HG03095 (cell line): ENCODE measurements around the gene TREX2.

Experiments used
- ATAC-seq: cut with Tn5 transposase; IDR thresholded peaks from one replicate; pipeline ENCODE4 v1.9.1; 2021; ENCODE audit warnings: moderate library complexity; ENCODE audit not compliant: unreplicated experiment

TREX2 gene

GRCh38 chrX:153457136-153457825 lies 11.4 kb upstream of the TREX2 start:
- no peak for ATAC-seq

DNA sequence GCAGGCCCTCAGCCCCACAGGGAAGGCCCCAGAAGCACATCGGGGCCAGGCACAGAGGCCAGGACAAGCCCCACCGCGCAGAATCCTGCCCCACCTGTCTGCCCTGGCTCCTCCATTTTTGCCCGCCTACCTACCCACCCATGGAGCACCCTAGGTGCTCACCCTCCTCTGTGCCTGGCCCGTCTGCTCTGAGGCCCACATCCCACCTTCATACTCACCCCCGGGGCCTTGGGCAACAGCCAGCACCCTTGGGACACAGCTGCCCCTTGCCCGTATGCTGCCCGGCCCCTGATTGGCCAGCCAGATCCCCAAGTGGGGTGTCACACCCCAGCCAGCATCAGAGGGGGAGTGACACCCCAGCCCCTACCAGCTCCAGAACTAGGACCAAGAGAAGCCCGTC lies 10.8 kb upstream of the TREX2 start:
- no peak for ATAC-seq

- ATAC-seq: no peak
Measured at GRCh38 chrX:153456161-153456560, 10.3 kb upstream of the TREX2 start.

- ATAC-seq: no peak
Measured at GRCh38 chrX:153455571-153455970, 9.7 kb upstream of the TREX2 start.

GRCh38 chrX:153454901-153455550 lies 9.2 kb upstream of the TREX2 start:
- no peak for ATAC-seq

GRCh38 chrX:153450949-153451277 lies 5.1 kb upstream of the TREX2 start:
- ATAC-seq: no peak

GRCh38 chrX:153450114-153450948 lies 4.5 kb upstream of the TREX2 start:
- ATAC-seq: no peak

GRCh38 chrX:153449368-153450113 lies 3.7 kb upstream of the TREX2 start:
- ATAC-seq: no peak

- ATAC-seq: no peak
Measured at GRCh38 chrX:153448556-153449367, 2.9 kb upstream of the TREX2 start.

DNA sequence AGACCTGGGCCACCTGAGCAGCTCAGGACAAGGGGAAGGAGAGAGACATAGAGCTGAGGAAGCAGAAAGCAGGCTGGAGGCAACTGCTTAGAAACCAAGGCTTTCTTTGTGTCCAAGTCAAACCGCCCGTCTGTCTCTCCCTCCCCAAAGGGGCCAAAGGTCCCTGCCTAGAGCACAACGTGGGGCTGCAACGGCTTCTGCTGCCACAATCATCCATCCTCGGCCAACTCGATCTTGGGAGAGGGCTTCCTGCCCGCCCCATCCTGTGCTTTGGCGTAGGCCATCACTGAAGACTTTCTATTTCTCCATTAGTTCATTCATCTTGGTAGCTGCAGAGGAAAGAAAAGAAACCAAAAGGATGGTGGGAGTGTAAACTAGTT lies 1.7 kb upstream of the TREX2 start:
- no peak for ATAC-seq

- no peak for ATAC-seq
Measured at GRCh38 chrX:153446950-153447580, 1.2 kb upstream of the TREX2 start.

GRCh38 chrX:153446636-153446936 lies 730 bp upstream of the TREX2 start:
- no peak for ATAC-seq

- no peak for ATAC-seq
Measured at GRCh38 chrX:153445106-153445855, 575 bp downstream of the TREX2 start.

DNA sequence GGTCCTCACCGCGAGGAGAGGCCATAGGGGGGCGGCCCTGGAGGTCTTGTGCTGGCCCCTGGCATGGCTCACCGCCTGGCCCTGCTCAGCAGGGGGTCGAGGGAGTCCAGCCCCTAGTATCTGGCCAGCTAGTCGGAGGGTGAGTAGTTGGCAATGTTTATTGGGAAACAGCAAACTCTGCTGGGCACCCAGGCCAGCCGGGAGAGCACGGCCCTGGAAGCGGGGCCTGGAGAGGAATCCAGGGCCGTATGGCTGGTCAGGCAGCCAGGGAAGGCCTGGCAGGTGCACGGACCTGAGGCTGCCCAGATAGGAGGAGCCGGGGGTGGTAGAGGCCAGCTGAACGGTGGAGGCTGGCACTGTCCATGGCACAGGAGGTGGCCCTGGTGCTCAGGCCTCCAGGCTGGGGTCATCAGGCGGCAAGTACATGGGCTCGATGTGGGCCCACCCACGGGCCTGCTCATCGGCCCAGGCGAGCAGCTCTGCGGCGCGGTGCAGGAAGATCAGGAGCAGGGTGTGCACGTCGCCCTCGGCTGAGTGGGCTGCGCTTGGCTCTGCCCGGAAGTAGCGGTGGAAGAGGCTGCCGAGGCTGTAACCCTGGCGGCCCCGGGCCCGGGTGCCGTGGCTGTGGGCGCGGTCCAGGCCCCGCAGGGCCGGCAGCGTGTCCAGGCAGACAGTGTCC lies 1.4 kb downstream of the TREX2 start:
- ATAC-seq: no peak

- ATAC-seq: no peak
Measured at GRCh38 chrX:153443476-153444332, 2.2 kb downstream of the TREX2 start.

GRCh38 chrX:153442463-153442862 lies 3.4 kb downstream of the TREX2 start:
- no peak for ATAC-seq

DNA sequence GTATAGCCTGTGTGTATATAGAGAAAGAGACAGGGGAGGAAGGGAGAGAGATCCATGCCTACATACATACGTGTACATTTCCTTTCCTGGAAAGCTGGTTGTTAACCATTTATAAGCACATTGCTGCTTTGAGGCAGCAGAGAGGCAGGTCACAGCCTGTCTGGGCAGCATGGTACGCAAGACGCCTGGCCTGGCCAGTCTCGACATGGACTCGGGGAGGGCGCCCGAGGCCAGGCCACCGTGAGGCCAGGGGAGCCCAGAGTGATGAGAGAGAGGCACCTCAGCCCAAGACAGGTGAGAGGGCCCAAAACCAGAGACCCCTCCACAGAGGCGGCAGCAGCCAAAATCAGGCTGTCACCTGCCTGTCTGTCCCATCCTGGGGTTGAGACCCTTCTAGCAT lies 3.9 kb downstream of the TREX2 start:
- ATAC-seq: no peak

DNA sequence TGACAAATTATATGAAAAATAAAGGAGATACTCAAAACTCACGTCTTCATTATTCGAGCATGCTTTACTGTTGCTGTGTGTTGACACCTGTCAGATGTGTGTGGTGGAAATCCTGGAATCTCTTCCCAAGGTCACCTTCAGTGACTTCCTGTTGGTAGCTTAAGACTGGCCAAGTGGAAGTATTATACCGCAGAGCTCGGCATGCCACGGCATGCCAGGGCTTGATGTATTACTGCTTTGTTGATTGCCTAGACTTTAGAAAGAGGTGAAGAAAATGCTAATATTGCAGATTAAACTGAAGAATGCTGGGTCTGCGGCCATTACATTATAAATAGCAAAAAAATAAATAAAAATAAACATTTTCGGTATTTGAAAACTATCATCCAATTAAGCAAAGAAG lies 4.6 kb downstream of the TREX2 start:
- no peak for ATAC-seq
